CD14-positive monocyte (primary cell): ENCODE measurements around the gene SCEL. TPM values are rescaled to one million over a fixed set of nuclear protein-coding genes. Genes with fewer than 3 reads are reported as not detected.

Experiments used
- DNase-seq, 3 donors: peaks; one replicate each; pipeline ENCODE4 v3.0.0-alpha.2; 2011 to 2022
- H2AFZ ChIP-seq: 2 replicates; pipeline ENCODE4 v1.6.0; 2012; ENCODE audit warnings: mild to moderate bottlenecking, low read depth, low read length, inconsistent platforms; ENCODE audit not compliant: insufficient read depth, poor library complexity, severe bottlenecking
- H3K27ac ChIP-seq, 2 donors: 1 replicate in 1 of 2; 2 replicates in 1 of 2; pipeline ENCODE4 v1.5.1; 2012 to 2013; ENCODE audit warnings: low read length in 2 of 2, control low read depth in 1 of 2, inconsistent platforms in 1 of 2, low read depth in 1 of 2, mild to moderate bottlenecking in 1 of 2
- H3K27me3 ChIP-seq, 2 donors: one replicate each; pipeline versions ENCODE4 v1.6.0 to v1.6.1; 2011 to 2013; ENCODE audit warnings: low read length in 2 of 2; ENCODE audit not compliant: control insufficient read depth in 2 of 2, insufficient read depth in 2 of 2
- H3K36me3 ChIP-seq, 2 donors: replicated peaks in 1 of 2; 1 replicate in 1 of 2; 2 replicates in 1 of 2; pipeline versions ENCODE4 v1.5.1 to v1.6.1; 2012 to 2013; ENCODE audit warnings: low read length in 2 of 2, control low read depth in 1 of 2, inconsistent platforms in 1 of 2, mild to moderate bottlenecking in 1 of 2; ENCODE audit not compliant: insufficient read depth in 2 of 2, control insufficient read depth in 1 of 2
- H3K4me1 ChIP-seq, 2 donors: 1 replicate in 1 of 2; 2 replicates in 1 of 2; pipeline versions ENCODE4 v1.5.1 to v1.6.1; 2012 to 2013; ENCODE audit warnings: low read length in 2 of 2, control low read depth in 1 of 2, inconsistent platforms in 1 of 2, mild to moderate bottlenecking in 1 of 2, moderate library complexity in 1 of 2; ENCODE audit not compliant: insufficient read depth in 2 of 2, control insufficient read depth in 1 of 2
- H3K4me2 ChIP-seq: replicated peaks from 2 replicates; pipeline ENCODE3; 2012; ENCODE audit warnings: low read length, moderate library complexity, mild to moderate bottlenecking; ENCODE audit not compliant: poor library complexity, severe bottlenecking; ENCODE audit errors: extremely low read depth
- H3K4me3 ChIP-seq, 3 experiments: fragments of 200-600 bp in 1 of 3; sonication (generic) in 1 of 3; replicated peaks in 1 of 3; 1 replicate in 2 of 3; 2 replicates in 1 of 3; pipeline ENCODE4 v1.5.1; 2011 to 2013; ENCODE audit warnings: low read length in 3 of 3, mild to moderate bottlenecking in 3 of 3, control low read depth in 2 of 3, low read depth in 2 of 3, inconsistent platforms in 1 of 3, moderate library complexity in 1 of 3
- H3K79me2 ChIP-seq: 2 replicates; pipeline ENCODE4 v1.6.0; 2012; ENCODE audit warnings: mild to moderate bottlenecking, control low read depth, inconsistent platforms, low read length, moderate library complexity; ENCODE audit not compliant: insufficient read depth
- H3K9ac ChIP-seq: 2 replicates; pipeline ENCODE4 v1.6.0; 2017; ENCODE audit warnings: low read length, mild to moderate bottlenecking; ENCODE audit not compliant: insufficient read depth, poor library complexity, severe bottlenecking
- H3K9me3 ChIP-seq, 2 donors: replicated peaks in 1 of 2; 1 replicate in 1 of 2; 2 replicates in 1 of 2; pipeline versions ENCODE4 v1.5.1 to v1.6.1; 2012 to 2013; ENCODE audit warnings: low read length in 2 of 2, control low read depth in 1 of 2; ENCODE audit not compliant: control insufficient read depth in 1 of 2, insufficient read depth in 1 of 2
- H4K20me1 ChIP-seq: 2 replicates; pipeline ENCODE4 v1.6.0; 2012; ENCODE audit warnings: mild to moderate bottlenecking, low read length, control low read depth, moderate library complexity; ENCODE audit not compliant: insufficient read depth
- H3K27ac Mint-ChIP-seq, 7 donors: one replicate each; pipeline ENCODE4 v1.8.0; 2020; ENCODE audit warnings: mild to moderate bottlenecking in 7 of 7, mixed read lengths in 7 of 7, moderate library complexity in 6 of 7, inconsistent platforms in 2 of 7
- H3K27me3 Mint-ChIP-seq, 3 donors: one replicate each; pipeline ENCODE4 v1.8.0; 2021 to 2022; ENCODE audit warnings: low read depth in 3 of 3, mild to moderate bottlenecking in 3 of 3, mixed read lengths in 3 of 3, moderate library complexity in 3 of 3, inconsistent platforms in 1 of 3
- H3K36me3 Mint-ChIP-seq, 2 donors: one replicate each; pipeline ENCODE4 v1.8.0; 2020; ENCODE audit warnings: mixed read lengths in 2 of 2, inconsistent platforms in 1 of 2, mild to moderate bottlenecking in 1 of 2
- H3K4me1 Mint-ChIP-seq: one replicate; pipeline ENCODE4 v1.8.0; 2020; ENCODE audit warnings: mild to moderate bottlenecking, mixed read lengths
- H3K4me3 Mint-ChIP-seq, 2 donors: one replicate each; pipeline ENCODE4 v1.8.0; 2020; ENCODE audit warnings: mild to moderate bottlenecking in 2 of 2, mixed read lengths in 2 of 2, moderate library complexity in 1 of 2
- H3K9me3 Mint-ChIP-seq, 7 donors: one replicate each; pipeline ENCODE4 v1.8.0; 2020 to 2022; ENCODE audit warnings: mixed read lengths in 7 of 7, mild to moderate bottlenecking in 6 of 7, moderate library complexity in 6 of 7, inconsistent platforms in 2 of 7
- WGBS: methylation state at CpG from one replicate; pipeline ENCODE4 v1.1.5; 2013; ENCODE audit warnings: missing lambda C conversion rate; ENCODE audit not compliant: insufficient coverage; 5-methylcytosine and 5-hydroxymethylcytosine counted together
- intact Hi-C, 2 donors: fragments of 100-400 bp; cut with micrococcal nuclease; formaldehyde crosslinking; loops; one replicate each; pipeline versions ENCODE4 v1.15.0 to v1.15.1; 2023
- polyA plus RNA-seq, 3 donors: library from polyadenylated mRNA; depleted of rRNA in 1 of 3; unstranded in 2 of 3; stranded (reverse) in 1 of 3; fragments of 300-500 nt in 2 of 3; fragments of >200 nt in 1 of 3; fragmentation: Illumina TruSeq in 2 of 3; gene quantifications; 1 replicate in 2 of 3; 2 replicates in 1 of 3; pipeline ENCODE4 v1.2.3, GENCODE V29; 2012 to 2021
- TF ChIP-seq, protein P1 (sequence below): fragments of 200-600 bp; IDR thresholded peaks from one replicate; pipeline ENCODE4 v1.8.0; 2022; ENCODE audit warnings: antibody characterized with exemption, mild to moderate bottlenecking

Gene SCEL
- polyA plus RNA-seq, 3 donors = not detected

DNA sequence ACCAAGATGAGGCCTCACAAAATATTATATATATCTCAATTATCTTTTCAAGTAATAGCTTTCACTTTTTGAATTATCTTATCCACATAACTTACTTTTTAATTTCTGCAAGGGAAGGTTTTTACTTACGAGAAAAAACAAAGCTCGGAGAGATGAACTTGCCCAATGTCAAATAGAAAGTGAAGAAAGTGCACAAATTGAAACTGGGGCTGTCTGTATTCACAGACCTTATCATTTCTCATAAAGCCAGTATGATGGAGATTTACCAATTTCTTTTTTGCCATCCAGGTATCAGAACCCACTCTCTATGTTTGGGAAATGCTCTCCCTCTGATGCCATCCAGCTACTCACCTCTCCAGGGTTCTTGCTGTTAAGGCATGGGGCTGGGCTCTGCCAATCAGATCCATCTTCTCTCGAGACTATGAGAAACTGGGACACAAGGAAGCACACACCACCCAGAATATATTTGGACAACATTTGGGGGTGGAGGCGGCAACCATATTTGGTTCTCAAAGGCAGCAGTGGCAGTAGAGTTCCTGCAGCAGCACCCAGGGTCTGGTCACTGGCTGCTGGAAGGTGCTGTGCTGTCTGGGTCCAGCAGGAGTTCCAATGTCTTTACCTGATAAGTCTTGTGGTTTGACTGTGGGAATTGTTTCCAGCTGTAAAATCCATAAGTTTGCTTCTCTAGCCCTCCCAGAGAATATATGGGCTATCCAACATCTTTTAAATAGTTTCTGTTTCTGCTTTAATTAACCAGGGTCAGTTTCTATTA is 45.8 kb upstream of the SCEL start:
- intact Hi-C loops = no loop called here
- H3K27ac Mint-ChIP-seq = no peak overlapping the region
- Histone ChIP-seq H2AFZ (no peak overlapping the region), H3K27me3 (no peaks in the 10 kb centered on the region), H3K4me1 (no peaks in the 10 kb centered on the region), H3K79me2 (no peaks in the 10 kb centered on the region), H4K20me1 (no peaks in the 10 kb centered on the region), H3K27ac (no peak overlapping the region), H3K4me2 (no peak overlapping the region), H3K4me3 (no peak overlapping the region), H3K9me3 (no peaks in the 10 kb centered on the region), H3K9ac (no peak overlapping the region), H3K36me3 (no peaks in the 10 kb centered on the region)
- H3K27me3 Mint-ChIP-seq = no peaks in the 10 kb centered on the region
- 100% methylated on average over 1 of the region's 4 CpGs for WGBS
- no peaks in the 10 kb centered on the region for H3K4me1 Mint-ChIP-seq
- no peak for DNase-seq
- no peaks in the 10 kb centered on the region for H3K36me3 Mint-ChIP-seq
- peaks cover 0 to 5% (median 3%) of the 10 kb centered on the region in 7 donors for H3K9me3 Mint-ChIP-seq
- TF ChIP-seq, protein P1, sequence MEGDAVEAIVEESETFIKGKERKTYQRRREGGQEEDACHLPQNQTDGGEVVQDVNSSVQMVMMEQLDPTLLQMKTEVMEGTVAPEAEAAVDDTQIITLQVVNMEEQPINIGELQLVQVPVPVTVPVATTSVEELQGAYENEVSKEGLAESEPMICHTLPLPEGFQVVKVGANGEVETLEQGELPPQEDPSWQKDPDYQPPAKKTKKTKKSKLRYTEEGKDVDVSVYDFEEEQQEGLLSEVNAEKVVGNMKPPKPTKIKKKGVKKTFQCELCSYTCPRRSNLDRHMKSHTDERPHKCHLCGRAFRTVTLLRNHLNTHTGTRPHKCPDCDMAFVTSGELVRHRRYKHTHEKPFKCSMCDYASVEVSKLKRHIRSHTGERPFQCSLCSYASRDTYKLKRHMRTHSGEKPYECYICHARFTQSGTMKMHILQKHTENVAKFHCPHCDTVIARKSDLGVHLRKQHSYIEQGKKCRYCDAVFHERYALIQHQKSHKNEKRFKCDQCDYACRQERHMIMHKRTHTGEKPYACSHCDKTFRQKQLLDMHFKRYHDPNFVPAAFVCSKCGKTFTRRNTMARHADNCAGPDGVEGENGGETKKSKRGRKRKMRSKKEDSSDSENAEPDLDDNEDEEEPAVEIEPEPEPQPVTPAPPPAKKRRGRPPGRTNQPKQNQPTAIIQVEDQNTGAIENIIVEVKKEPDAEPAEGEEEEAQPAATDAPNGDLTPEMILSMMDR = no peak
- H3K4me3 Mint-ChIP-seq = no peak overlapping the region

DNA sequence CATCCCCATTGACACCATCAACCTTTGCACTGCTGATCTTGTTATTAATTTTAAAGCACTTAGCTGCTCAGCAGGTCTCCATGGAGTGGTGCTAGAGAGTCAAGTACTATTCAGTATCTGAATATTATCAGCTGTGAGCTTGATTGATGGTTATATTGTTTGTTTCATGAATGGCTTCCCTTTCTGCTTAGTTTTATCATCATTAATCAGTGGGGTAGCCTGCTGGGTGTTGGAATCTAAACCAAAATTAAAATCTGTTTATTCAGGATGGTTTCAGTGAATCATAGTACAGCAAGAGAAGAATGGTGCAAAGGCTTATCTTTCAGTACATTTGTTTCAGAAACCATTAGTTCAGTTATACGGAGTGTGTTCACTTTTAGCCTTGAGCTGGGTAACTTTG is 42.5 kb upstream of the SCEL start:
- Mint-ChIP-seq H3K9me3 (no peaks in the 10 kb centered on the region), H3K36me3 (no peaks in the 10 kb centered on the region), H3K27ac (no peak overlapping the region), H3K4me3 (no peak overlapping the region), H3K4me1 (no peaks in the 10 kb centered on the region), H3K27me3 (peaks cover 0 to 5% (median 2%) of the 10 kb centered on the region in 3 donors)
- Histone ChIP-seq H3K9me3 (no peaks in the 10 kb centered on the region), H3K4me3 (no peak overlapping the region), H3K27ac (no peak overlapping the region), H3K4me2 (no peak overlapping the region), H3K9ac (no peak overlapping the region), H3K4me1 (no peaks in the 10 kb centered on the region), H3K36me3 (no peaks in the 10 kb centered on the region), H3K79me2 (no peaks in the 10 kb centered on the region), H3K27me3 (no peaks in the 10 kb centered on the region), H4K20me1 (no peaks in the 10 kb centered on the region), H2AFZ (no peak overlapping the region)
- no CpG with 5 or more reads among the region's 1 CpG for WGBS
- intact Hi-C loops = no loop called here
- TF ChIP-seq, protein P1 = no peak
- DNase-seq = no peak
